Islet precursor cell (in vitro differentiated cells): ENCODE measurements around the gene PGAP1.

Experiments used
- DNase-seq: peaks from one replicate; pipeline ENCODE4 v3.0.0-alpha.2; 2018

PGAP1 gene

DNA sequence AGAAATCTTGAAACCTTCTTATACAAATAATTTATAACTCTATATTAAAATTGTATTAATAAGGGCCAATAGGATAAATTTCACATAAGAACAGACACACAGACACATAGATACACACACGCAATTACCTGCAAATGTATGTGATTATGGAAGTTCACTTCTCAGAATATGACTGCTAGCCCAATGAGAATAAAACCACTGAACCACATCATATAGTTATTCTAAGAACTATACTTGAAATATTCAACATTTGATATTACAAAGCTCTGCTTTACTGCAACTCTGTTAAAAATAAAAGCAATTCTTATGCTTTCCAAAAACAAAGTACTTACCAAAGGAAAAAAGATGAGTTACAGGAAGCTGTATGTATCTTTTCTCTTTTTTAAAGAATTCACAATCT is 51.1 kb downstream of the PGAP1 start:
- DNase-seq: no peak

- no peak for DNase-seq
Observed at GRCh38 chr2:196873511-196873910, 53.0 kb downstream of the PGAP1 start.

GRCh38 chr2:196854629-196855028 is 71.9 kb downstream of the PGAP1 start:
- DNase-seq: no peak

GRCh38 chr2:196853301-196854087 is 73.0 kb downstream of the PGAP1 start:
- DNase-seq: no peak

DNA sequence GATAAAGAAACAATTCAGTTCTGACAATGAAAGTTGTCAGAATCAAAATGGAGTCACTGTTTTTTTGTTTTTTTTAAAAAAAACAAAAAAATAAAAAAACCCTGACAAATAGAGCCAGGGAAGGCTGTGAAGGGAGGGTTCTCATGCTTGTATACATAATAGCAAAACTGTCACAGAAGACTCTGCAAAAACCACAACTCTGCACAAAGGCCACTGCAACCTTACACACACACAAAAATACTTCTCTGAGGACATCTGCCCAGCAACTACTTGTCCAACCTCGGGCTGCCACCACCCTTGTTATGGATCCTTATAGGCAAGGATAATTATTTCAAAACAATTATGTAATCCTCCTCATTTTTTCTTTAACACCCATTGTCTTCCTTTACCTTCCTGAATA is 75.4 kb downstream of the PGAP1 start:
- DNase-seq: no peak

DNA sequence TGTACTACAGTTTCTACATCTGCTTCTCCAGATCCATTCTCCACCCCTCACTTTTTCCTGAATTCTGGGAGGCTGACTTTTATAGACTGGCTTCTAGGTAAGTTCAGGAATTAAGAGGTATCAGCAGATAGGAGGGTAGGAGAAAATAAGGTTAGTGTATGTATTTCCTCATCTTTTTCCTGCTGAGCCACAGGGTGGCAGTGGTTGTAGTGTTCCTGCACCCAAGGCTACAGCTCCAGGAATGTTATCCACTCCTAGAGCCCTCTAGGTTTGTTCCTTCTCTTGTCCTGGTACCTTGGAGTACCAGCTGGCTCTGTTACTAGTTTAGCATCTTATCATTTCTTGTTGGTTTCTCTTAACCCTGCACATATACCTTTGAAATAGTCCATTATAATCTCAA is 76.6 kb downstream of the PGAP1 start:
- peak; percentile 53 for DNase-seq

- no peak for DNase-seq
Observed at GRCh38 chr2:196846295-196846694, 80.2 kb downstream of the PGAP1 start.

DNA sequence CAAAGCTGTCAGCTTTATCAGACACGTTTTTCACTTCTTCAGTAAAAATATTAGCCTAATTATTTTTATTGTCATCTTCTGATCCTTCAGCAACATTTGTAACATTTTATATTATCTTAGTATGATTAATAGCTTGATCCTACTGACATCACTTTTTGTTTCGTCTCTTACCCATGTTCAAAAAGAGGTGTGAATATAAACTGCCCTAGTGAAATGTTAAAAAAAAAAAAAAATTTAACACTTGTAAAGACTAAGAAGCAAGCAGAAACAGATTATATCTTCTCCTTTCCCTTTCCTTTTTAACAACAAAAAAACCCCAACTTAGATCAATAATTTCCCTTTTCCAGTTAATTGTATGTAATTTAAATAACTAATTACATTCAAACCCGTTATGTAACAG is 81.1 kb downstream of the PGAP1 start:
- DNase-seq: no peak

GRCh38 chr2:196840171-196840570 is 86.3 kb downstream of the PGAP1 start:
- DNase-seq: no peak

GRCh38 chr2:196839574-196839973 is 86.9 kb downstream of the PGAP1 start:
- DNase-seq: no peak

- DNase-seq: no peak
Observed at GRCh38 chr2:196836440-196836839, 90.1 kb downstream of the PGAP1 start.

GRCh38 chr2:196830701-196831100 is 95.8 kb downstream of the PGAP1 start:
- no peak for DNase-seq

- DNase-seq: no peak
Observed at GRCh38 chr2:196827356-196827755, 99.2 kb downstream of the PGAP1 start.

DNA sequence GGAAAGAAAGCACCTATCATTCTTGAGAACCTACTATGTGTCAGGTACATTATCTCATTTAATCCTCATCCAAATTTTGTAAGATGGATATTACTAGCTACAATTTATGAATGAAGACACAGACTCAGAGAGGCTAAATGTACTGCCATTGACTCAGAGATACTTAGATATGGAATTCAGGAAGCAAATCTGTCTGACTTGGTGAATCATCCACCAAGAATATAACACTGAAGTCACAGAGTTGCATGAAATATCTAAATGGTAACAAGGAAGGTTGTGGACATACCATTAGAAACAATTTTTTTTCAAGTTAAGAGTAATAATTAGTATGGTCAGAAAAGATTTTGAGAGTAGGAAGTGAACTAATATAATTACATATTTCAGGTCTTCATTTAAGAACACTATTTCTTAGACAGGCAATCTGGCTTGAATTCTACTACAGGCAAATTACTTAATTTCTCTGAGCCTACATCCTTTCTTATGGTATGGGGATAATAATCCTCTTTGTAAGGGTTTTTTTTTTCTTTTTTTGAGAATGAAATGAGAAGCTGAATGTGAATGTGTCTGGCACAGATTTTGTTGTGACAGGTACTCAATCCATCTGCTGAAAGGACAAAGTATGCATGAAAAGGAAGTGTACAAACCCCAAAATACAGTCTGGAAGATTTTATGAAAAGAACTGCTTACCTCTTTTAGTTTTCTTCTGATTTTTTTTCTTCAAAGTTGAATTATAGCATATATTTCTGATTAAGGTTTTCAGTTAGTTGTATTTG is 102.6 kb downstream of the PGAP1 start:
- DNase-seq: no peak

DNA sequence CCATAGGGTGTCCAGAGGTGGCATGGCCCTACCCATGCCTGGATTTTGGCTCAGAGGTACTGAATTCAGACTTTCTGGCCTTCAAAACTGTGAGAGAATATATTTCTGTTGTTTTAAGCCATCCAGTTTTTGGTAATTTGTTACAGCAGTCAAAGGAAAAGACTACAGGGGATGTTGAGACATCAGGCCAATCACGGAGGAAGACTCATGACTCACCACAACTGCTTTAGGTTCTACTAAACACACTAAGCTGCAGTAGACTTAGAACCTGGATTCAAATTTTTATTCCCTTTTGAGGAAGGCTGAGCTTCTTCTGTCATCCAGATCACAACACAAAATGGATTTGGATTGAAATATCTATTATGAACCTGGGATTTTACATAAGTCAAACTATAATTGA is 105.3 kb downstream of the PGAP1 start:
- no peak for DNase-seq

- no peak for DNase-seq
Observed at GRCh38 chr2:196809260-196809659, 117.2 kb downstream of the PGAP1 start, which contains the start of gene C2orf66. C2orf66 (minus strand) TSS chr2:196809355; CDS start chr2:196809336, 19 bp downstream.

DNA sequence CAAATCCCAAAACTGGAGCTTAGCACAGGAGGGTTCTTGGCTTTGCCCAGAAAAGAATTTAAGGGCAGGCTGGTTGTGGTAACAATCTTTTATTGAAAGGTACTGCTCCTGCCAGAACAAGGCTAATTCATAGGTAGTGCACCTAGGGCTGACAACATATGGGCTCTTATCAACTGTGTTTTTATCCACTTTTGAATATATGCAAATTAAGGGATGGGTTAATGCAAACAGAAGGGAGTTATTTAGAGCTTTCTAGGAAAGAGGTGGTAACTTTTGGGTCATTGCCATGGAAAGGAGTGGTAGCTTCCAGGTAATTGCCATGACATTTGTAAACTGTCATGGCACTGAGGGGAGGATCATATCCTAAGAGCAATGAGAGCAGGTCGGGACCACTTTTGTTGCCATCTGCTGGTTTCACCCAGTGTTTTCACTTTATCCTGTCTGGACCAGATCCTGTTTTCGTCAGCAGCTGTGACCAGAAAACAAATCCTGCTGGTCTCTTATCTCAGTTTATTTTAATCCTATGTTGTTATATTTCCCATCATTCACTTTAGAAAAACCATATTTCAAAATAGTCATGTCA is 118.3 kb downstream of the PGAP1 start:
- DNase-seq: no peak

DNA sequence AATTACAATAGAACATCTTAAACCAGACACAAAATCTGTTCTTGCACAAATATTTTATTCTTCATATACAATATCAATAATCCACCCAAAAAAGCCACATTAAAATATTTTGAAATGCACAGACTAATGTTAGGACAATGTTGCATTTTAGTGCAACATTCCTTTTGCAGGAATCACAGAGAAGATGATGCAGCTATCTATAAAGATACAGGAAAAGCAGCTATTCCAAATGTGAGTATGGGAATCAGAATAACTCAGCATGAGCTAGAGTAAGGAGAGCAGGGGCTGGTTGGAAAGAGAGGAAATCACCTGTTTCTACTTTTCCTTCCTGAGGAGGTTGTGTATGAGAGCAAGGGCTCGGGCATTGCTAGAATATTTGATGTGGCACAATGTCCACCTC is 122.1 kb downstream of the PGAP1 start:
- no peak for DNase-seq

- no peak for DNase-seq
Observed at GRCh38 chr2:196802401-196802800, 124.1 kb downstream of the PGAP1 start.

DNA sequence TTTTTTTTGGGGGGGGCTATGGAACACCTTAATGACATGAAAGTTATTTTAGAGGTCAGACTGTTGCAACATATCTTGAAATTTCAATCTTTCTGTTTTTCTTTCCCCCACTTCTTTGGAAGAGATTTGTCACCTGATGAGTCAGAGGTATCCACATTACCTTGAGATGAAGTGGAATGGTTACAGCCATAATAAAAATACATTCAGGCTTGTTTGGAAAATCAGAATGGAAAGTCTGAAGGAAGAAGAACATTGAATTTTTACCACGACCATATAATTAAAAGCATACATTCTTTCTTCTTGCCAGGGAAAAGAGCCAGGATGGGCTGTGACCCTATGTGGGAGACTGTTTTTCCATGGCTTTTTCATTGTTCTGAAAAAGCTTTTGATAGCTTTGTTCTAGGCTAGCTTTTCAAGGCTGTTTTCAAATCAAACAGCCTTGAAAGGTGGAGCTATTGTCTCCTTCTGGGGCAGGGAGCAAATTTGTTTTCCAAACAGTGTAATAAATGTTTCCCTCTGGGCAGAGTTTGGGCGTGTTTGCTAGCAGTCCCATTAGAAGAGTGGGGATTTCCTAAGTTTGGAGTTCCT is 124.7 kb downstream of the PGAP1 start:
- DNase-seq: no peak

DNA sequence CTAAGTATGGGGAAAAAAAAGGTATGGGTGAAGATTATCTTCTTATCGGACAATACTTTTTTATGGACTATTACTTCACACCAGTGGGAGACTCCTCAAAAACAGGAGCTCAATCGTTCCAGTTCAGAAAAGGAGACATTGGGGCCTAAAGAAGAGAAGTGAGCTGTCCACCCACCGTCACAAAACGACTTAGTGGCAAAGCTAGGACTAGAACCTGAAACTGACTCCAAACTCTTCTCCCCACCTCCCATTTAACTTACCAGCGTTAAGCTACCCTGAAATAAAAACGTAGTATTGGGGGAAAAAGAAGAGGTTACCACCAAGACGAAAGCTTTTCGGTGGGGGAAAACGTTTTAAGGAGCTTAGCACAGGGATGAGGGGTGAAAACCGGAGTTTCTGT is 127.5 kb downstream of the PGAP1 start:
- DNase-seq: no peak

DNA sequence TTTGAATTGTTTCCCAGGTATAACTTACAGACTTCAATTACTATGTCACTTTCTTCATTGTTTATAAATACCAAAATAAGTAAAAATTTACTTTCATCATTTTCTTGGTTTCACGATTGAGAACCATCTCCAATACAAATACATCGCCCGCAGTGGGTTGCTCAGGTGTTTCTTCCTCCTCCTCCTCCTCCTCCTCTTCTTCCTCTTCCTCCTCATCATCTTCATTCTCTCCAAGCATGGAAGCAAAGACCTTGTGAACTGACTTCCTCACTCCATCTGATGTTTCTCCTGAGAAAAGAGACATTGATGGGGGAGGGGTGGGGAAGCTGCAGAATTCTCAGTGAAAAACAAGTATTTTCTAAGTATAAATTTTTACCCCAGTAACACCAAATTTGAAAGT is 133.6 kb downstream of the PGAP1 start:
- no peak for DNase-seq

- DNase-seq: peak; percentile 53
Observed at GRCh38 chr2:196783431-196784094, 142.9 kb downstream of the PGAP1 start.
